ENCODE results near the gene ADAMTS4.

DNA sequence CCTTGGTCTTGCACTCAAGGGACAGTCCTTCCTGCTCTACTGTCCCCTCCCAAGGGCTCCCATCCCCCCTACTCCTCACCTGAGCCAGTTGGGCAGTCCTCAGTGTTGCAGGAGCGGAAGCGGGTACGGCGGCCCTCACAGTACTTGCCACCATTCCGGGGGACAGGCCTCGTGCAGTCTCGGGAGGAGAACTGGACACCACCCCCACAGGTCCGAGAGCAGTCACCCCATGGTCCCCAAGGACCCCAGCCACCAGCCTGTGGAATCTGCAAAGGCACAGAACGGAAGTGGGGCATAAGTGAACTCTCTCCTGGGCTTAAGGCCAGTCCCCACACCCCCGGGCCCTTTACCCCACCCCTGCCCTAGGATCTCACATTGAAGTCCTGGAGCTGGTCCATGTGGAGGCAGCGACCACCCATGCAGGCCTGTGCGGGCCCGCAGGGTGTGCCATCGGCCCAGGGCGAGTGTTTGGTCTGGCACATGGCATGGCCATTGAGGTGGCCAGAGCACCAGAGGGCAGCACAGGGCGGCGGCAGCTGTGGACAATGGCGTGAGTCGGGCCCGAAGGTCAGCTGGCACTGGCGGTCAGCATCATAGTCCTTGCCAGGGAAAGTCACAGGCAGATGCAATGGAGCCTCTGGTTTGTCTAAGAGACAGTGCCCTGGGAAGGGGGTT lies 5.2 kb downstream of the ADAMTS4 start:
- TF ChIP-seq, protein P1, sequence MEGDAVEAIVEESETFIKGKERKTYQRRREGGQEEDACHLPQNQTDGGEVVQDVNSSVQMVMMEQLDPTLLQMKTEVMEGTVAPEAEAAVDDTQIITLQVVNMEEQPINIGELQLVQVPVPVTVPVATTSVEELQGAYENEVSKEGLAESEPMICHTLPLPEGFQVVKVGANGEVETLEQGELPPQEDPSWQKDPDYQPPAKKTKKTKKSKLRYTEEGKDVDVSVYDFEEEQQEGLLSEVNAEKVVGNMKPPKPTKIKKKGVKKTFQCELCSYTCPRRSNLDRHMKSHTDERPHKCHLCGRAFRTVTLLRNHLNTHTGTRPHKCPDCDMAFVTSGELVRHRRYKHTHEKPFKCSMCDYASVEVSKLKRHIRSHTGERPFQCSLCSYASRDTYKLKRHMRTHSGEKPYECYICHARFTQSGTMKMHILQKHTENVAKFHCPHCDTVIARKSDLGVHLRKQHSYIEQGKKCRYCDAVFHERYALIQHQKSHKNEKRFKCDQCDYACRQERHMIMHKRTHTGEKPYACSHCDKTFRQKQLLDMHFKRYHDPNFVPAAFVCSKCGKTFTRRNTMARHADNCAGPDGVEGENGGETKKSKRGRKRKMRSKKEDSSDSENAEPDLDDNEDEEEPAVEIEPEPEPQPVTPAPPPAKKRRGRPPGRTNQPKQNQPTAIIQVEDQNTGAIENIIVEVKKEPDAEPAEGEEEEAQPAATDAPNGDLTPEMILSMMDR (IDR thresholded peaks at IDR 0.05; ENCODE audit: borderline replicate concordance, extremely low read depth, low read length, poor library complexity, severe bottlenecking) = no peak
- TF ChIP-seq EZH2 (IDR thresholded peaks at IDR 0.05; ENCODE audit: borderline replicate concordance, low read depth, low read length, severe bottlenecking) = no peak
